Measurements from ENCODE around the gene SLC10A2.

DNA sequence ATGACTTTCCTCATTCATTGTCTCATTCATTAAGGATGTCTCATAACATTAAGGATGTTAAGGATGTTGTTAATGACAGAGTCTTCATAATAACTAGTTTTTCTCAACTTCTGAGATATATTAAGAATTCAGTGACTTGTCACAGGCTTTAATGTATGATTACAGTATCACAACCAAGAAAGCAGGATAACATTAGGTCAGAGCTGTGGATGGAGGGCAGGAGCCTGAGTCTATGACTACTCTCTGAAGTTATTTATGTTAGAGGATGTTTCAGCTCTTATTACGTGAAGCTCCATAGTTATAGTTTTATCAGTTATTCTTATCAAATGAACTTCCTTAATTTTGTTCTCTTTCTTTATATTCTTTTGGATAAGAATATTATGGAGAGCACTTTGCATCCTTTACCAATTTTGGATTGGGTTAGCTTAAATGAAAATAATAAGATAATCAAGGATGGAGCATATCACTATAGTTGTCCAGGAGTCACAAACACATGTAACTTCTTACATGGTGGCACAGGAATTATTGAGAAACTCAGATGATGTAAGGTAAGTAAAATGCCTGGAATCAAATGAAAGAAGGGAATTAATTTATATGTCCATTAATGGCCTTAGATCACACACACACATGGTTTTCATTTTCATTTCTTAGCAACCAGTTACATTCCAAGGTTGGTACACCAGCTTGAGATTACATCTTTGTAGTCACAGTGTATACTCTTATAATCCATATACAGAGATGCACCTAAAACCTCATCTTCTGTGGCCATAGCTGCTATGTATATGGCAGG is 57.0 kb downstream of the SLC10A2 start:
- TF ChIP-seq CTCF (IDR thresholded peaks at IDR 0.05) (no peak), POLR2A (IDR thresholded peaks at IDR 0.05) (no peak)

All from uterus (tissue), 2 donors.